Mucosa of gallbladder (tissue), 1 donor: Measurements from ENCODE around the gene ATP6V1B1. TPM values are rescaled to one million over a fixed set of nuclear protein-coding genes. Genes with fewer than 3 reads are reported as not detected.

Experiments
- DNase-seq: peaks from one replicate; pipeline ENCODE4 v3.0.0-alpha.2; 2020; ENCODE audit warnings: low spot score
- total RNA-seq: library from RNA; stranded (reverse); gene quantifications from one replicate; pipeline ENCODE4 v1.2.1, GENCODE V29; 2021
- donor health status: DM: no; HTN: no; CAD: no.

Gene ATP6V1B1
- total RNA-seq, 1 donor from 2014 or later = 1.6 TPM

DNA sequence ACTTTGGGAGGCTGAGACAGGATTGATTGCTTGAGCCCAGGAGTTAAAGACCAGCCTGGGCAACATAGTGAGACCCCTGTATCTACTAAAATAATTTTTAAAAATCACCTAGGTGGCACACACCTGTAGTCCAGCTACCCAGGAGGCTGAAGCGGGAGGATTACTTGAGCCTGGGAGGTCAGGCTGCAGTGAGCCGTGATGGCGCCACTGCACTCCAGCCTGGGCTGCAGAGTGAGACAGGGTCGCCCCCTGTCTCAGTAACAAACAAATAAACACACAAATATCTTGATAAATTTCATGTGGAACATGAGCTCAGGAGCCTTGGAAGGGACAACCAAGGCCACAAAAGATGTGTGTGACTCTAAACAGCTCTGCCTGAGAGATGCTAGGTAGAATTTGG, 31.0 kb downstream of the ATP6V1B1 start:
- DNase-seq = peak; percentile 3

DNA sequence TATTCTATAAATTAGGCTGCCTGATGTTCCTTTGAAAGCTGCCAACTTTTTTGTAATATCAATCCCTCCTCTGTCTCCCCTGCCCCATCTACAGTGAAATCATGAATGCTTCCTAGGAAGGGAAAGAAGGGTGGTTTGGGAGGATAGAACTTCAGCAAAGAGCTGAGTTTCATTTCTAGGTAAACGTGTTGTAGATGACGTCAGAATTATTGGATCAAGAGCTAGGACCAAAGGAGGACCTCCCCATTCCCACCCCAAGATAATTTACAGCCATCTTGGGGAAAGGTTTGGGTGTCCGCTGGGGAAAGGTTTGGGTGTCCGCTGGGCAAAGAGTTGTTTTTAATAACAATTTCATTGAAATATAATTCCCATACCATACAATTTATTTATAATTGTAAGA, 31.5 kb downstream of the ATP6V1B1 start:
- no peak for DNase-seq

DNA sequence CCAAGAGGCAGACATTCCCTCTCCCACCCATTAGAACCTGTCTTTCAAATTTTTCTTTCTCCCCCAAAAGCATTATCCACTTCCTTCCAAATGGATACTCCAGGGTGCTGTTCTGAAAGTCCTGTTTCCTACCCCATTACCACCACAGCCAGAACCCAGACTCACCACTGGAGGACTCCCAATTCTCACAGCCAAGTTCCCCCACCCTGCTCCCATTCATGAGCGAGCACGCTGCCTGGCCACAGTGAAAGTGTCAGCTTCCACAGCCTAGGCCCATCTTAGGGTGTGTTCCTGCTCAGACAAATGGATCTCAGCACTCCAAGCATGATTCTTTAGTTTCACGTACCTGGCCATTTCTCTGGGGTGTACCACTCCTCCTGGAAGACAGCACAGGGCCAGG, 38.9 kb downstream of the ATP6V1B1 start:
- DNase-seq = peak; percentile 4

DNA sequence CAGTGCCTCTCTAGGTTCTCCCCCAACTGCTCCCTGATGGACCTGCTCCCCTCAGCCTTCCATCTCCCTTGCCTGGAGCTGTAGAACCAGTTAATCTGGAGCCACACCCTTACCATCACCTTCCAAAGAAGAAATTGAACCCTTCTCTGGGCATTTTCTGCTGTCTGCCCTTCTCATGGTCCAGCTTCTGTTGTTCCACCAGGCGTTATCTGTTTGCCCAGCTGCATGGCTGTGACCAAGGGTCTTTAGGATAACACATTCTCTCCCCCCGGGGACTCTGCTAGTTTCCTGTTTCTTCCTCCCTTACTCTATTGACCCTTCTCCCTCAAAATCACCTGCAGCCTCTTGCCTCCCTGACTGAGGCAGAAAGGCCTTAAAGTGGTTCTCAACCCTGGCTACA, 39.5 kb downstream of the ATP6V1B1 start:
- peak; percentile 6 for DNase-seq

DNA sequence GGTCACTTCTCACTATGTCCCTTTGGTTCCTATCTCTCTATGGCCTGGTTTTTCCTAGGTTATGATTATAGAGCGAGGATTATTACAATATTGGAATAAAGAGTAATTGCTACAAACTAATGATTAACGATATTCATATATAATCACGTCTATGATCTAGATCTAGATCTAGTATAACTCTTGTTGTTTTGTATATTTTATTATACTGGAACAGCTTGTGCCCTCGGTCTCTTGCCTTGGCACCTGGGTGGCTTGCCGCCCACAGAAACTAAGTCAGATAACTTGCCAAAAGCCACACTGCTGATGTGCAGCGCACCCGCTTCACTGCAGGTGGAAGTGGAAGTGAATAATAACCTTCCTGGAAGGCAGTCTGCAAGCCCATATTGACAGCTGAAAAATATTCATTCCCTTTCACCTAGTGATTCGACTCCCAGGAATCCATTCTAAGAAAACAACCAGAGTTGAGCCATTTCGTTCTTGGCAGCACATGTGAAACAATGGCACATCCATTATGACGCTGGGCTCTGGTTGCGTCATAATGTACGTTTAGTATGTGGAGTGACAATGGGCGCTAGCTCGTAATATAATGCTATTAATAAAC, 42.0 kb downstream of the ATP6V1B1 start:
- DNase-seq = no peak

DNA sequence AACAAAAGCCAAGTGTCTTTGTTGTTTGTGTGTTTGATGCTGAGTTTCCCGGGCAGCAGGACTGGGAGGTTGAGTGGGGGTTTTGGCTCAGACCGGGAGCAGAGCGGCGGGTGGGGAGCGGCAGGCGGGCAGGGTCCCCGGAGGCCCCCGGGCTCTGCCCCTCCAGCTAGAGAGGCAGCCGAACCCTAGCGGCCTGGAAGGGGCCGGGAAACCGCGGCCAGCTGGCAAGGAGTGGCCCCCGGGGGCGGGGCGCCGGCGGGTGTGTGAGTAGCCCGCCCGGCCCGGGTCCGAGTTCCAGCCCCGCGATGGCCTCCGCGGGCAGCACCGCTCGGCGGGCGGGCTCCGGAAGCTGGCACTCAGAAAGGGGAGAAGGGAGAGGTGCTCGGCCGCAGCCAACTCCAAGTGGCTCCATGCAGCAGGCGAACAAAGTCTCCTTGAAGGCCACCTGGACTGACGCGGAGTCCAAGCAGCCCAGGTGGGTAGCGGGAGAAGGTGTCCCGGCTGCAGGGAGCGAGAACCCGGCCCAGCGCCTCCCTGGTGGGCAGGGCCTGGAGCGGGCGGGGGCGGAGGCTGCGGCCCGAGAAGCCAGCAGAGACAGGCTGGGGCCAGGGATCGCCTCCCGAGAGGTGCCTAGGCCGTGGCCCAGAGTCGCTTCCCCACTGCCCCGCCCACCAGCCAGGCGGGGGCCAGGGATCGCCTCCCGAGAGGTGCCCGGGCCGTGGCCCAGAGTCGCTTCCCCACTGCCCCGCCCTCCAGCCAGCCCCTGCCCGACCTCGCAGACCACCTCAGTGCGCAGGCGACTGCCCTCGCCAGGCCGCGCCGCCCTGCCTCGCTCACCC, 42.9 kb downstream of the ATP6V1B1 start, which contains the start of gene ANKRD53:
Gene ANKRD53 (plus strand): TSS at position 290 of the 839 bp plus-strand sequence. CDS start 16 bp downstream, at position 306.
- DNase-seq = no peak

DNA sequence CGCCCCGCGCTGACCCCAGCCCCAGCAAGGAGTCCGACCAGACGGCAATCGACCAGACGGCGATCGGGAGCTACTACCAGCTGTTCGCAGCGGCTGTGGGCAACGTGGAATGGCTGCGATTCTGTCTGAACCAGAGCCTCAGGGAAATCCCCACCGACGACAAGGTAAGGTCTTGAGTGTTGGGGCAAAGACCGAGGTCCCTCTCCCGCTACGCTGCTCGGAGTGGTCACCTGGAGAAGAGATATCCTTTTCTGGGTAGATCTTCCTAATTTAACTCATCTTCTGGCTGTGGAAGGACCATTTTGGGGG, 43.4 kb downstream of the ATP6V1B1 start:
- no peak for DNase-seq

DNA sequence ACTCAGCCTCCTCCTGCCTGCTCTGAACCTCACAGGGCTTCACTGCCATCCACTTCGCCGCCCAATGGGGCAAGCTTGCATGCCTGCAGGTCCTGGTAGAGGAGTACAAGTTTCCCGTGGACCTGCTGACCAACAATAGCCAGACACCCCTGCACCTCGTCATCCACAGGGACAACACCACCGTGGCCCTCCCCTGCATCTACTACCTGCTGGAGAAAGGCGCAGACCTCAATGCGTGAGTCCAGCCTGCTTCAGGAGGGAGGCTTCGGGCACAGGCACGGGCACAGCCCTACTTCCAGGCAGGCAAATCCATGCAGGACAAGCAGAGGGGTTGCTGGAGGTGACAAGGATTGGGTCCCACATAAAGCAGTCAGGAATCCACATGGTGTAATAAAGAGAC, 43.9 kb downstream of the ATP6V1B1 start:
- DNase-seq = no peak

DNA sequence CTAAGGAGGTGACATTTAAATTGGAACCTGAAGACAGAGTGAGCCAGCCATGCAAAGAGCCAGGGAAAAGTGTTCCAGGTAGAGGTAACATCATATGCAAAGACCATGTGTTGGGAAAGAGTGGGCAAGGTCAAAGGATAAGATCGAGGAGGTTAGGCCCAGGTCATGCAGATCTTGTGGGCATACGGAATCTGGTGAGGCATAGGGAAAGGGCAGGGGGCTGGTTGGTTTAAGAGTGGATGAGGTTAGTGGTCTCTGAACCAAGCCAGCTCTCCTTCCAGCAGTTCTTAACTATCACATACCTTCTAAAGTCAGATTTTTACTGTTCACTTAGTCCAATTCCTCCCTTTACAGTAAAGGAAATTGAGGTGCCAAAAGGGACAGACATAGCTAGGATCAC, 45.7 kb downstream of the ATP6V1B1 start:
- DNase-seq = no peak

DNA sequence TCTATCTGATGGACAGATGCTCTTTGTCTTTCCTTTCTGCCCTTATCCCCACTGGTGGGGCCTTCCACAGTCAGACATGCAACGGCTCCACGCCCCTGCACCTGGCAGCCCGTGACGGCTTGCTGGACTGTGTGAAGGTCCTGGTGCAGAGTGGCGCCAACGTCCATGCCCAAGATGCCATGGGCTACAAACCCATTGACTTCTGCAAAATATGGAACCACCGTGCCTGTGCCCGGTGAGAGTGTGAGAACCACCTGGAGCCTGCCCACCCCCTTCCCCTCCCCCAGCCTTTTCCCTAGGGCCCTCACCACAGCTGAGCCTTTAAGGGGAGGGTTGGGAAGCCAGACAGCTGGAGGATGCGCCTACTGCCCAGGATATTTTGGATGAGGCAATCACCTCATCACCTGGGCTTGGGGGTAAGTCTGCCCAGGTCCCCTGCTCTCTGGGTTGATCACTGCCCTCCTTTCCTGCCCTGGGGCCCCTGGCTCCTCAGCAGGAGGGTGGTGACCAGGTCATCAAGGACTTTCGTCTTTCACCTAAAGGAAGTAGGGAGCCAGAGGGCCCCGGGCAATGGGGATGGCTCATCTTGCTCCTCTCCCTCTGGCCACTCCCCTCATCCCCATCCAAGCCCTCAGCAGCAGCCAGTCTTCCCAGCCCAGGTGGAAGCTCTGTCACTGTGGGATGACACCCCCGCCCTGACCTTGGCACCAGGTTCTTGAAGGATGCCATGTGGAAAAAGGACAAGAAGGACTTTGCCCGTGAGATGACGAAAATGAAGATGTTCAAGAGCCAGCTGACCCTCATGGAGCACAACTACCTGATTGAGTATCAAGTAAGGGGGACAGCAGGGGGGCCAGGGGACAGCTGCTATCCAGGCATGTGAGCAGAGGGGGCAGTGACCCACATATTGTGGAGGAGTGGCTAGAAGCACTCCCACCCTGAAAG, 46.4 kb downstream of the ATP6V1B1 start:
- DNase-seq = no peak

DNA sequence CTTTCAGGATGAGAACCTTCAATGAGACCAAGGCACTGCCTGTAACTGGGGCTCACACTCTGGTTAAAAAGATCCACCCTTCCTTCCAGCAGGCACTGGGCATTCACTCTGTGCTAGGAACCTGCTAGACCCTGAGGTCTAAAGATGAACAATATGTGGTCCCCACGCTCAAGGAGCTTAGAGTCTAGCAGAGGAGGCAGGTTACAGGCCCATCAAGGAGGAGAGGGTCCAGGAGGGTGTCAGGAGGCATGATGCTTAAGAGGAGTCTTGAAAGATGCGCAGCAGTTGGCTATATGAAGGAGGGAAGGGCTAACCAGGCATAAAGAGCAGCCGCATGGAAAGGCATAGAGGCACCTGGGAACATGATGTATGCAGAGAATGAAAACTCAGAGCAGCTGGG, 47.3 kb downstream of the ATP6V1B1 start:
- no peak for DNase-seq

DNA sequence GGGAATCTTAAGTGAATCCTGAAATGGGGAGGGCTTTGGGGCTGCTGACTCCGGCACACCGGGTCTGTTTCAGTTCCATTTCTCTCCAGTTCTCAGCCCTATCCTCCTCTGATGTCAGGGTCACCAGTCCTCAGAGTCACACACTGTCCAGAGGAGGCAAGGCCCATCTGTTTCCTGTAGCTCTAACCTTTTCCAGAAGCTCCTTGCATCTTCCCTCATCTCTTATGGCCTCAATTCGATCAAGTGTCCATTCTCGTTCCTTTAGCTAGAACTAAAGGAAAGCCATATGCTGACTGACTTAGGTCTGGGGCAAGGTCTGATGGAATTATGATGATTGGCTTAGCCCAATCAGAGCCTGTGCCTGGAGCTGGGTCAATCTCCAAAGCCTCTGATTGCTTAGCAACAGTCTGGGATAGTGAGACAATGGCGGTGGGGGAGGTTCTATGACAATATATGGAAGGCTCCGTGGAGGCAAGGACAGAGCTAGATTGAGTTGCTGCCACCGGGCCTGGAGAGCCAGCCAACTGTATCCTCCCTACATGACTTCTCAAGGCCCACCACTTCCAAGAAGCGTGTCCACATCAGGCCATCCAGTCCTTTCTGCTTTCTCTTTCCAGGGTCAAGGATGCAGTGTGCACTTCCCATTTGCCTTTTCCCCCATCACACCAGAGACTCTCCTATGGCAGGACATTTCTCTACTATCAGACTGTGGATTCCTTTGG, 48.0 kb downstream of the ATP6V1B1 start:
- DNase-seq = no peak

DNA sequence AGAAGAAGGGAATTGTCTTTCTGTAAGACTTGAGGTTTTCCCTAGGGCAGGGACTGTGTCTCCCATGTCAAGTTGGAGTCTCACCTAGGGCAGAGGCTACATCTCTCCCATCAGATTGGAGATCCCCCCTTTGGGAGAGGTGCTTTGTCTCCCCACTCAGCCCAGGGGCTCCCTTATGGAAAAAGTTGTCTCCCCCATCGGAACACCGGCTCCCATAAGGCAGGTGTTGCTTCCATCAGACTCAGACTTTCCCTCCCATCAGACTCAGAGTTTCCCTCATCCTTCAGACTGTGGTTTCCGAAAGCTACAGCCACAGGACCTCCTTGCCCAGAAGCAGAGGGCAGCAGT, 48.5 kb downstream of the ATP6V1B1 start:
- DNase-seq = no peak

DNA sequence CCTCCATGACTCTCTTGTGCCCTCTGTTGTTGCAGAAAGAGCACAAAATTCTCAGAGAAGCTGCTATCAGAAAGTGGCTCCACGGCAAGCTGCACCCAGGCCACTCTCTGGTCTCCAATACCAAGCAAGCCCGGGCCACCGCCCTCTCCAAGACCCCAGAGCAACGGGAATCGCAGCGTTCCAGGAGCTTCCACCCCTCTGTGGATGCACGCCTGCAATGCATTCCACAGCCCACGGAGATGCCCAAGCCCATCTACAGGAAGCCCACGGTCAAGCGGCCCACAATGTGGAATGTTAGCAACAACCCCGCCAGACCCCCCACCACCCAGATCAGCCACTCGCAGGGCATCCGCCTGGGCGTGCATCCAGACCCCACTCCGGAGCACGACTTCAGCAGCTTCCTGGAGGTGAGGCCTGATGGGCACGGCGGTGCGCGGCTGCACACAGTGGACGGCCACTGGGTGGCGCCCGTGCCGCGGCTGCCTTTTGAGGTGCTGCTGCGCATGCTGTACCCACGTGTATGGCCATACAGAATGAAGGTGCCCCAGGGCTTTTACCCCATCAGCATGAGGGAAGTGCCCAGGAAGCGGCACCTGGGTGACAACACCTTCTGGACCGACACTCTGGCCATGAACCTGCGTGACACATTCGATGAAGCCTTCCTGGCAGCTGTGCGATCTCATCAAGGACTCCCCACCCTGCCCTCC, 49.0 kb downstream of the ATP6V1B1 start:
- peak; percentile 62 for DNase-seq

DNA sequence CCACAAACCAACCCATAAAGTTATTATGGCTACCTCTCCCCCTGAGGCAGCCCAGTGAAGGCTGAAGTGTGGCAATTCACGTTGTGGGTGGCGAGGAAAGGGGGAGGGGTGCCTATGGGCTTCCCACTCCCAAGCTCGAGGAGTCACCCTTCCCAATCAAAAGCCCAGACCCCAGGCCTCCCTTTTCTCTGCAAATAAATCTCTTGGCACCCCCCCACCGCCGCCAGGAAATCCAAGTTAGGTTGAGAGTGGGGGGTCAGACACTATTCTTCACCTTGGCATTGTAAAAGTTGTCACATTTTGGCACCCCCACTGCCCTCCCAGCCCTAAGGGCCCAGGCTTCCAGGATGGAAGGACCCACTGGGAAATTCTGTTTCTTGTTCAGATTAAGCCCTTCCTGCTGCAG, 49.6 kb downstream of the ATP6V1B1 start:
- no peak for DNase-seq

DNA sequence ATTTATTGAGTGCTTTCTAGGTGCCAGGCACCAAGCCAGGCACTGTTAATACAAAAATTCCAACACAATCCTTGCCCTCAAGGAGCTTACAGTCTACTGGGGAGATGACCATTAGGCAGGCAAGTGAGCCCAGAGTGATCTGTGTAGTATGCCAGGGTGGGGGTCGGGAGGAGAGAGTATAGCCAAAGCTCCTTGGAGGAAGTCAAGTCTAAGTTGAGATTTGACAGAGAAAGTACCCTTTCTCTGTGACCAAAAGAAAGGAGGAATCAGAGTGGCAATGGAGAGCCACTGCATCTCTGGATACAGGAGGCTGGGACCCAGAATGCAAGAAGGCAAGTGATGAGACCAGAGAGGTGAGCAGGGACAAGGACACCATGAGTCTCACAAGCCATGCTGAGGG, 50.3 kb downstream of the ATP6V1B1 start:
- DNase-seq = no peak

DNA sequence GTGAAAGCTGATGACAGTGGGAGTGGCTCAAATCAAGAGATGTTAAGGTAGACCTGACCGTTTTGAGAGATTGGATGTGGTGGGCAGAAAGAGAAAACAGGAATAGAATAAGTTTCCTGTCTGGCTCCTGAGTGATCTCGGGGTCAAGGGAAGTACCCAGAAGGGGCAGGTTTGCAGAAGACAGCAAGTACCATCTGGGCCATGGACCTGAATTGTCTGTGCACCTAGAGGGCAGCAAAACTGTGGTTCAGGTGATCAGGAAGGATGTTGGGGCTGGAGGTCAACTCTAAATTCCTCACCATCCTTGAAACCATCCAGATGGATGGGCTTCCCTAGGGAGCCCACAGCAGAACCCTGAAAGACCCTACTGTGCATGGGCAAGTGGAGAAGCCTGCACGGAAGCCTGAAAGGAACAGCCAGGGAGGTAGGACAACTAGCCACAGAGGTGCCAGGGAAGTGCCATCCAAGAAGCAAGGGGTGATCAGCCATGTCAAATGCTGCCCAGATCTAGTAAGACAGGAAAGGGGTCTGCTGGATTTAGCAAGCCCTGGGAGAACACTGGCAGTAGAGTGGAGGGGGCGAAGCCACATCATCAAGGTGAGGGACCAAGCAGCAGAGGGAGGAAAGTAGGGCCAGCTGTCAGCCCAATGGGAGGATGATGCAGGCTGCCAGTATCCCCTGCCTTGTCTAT, 50.9 kb downstream of the ATP6V1B1 start:
- no peak for DNase-seq

DNA sequence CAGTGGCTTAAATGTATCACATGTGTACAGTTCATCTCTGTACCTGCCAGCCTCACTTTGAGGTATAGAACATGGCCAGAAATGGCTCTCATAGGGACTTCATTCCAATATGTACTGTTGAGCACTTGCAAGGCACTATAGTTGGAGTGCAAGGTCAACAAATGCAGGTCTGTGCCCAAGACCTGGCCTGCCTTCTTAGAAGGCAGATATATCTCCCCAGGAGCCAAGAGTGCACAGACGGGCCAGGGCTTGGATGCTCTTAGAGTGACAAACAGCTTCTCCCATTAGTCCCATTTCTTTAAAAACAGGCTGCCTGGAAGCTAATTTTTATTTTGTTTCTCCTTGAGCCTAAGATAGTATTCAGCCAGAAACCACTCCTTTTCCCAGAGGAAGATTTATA, 51.7 kb downstream of the ATP6V1B1 start:
- DNase-seq = no peak

DNA sequence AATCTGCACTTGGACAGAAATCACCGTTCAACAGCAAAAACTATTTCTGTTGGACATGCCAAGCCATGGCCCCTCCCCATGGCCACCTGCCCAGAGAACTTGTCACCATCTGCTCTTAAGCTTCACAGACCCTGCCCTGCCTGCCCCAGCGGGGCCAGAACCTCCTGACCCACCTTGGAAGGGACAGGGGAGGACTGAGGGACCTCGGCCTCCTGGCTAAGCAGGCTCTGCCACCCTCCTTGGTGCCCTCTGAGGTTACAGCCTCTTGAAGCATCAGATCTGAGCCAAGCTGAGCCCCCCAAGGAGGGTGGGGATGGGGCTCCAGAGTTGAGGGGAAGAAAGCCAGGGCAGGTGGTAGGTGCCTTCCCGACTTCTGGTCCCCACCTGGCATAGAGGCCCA, 52.5 kb downstream of the ATP6V1B1 start:
- DNase-seq = no peak
